Activated CD4-positive, alpha-beta T cell treated with anti-CD3 and anti-CD28 coated beads for 36 hours (primary cell): ENCODE results near the gene SKAP1. TPM values are rescaled to one million over a fixed set of nuclear protein-coding genes. Genes with fewer than 3 reads are reported as not detected.
"Not testable (repeated sequence)": the region's sequence is repeated elsewhere in the genome, so short reads cannot be mapped to it uniquely, and the experiment has no call there.

Experiments
- ATAC-seq: fragments of 200-7000 bp; cut with Tn5 transposase; one replicate; pipeline ENCODE4 v1.10.0; 2021; ENCODE audit warnings: mild to moderate bottlenecking, moderate library complexity
- CTCF ChIA-PET: fragments of 350-600 bp; sonication (Branson Sonifier 250); formaldehyde crosslinking; loops from one replicate; lab custom pipeline; 2021; ENCODE audit warnings: antibody characterized with exemption; lab: Charles Lee
- POLR2A ChIA-PET: fragments of 350-600 bp; sonication (Branson Sonifier 250); formaldehyde crosslinking; loops from one replicate; lab custom pipeline; 2021; ENCODE audit warnings: antibody characterized with exemption, inconsistent platforms; lab: Charles Lee
- DNase-seq: peaks from one replicate; pipeline ENCODE4 v3.0.0-alpha.2; 2020
- H3K27ac Mint-ChIP-seq: one replicate; pipeline ENCODE4 v1.8.0; 2021; ENCODE audit warnings: mixed read lengths
- H3K27me3 Mint-ChIP-seq: one replicate; pipeline ENCODE4 v1.8.0; 2021; ENCODE audit warnings: mixed read lengths
- H3K36me3 Mint-ChIP-seq: one replicate; pipeline ENCODE4 v1.8.0; 2021; ENCODE audit warnings: low read depth, mixed read lengths
- H3K4me1 Mint-ChIP-seq: one replicate; pipeline ENCODE4 v1.8.0; 2021; ENCODE audit warnings: mixed read lengths
- H3K4me3 Mint-ChIP-seq: one replicate; pipeline ENCODE4 v1.8.0; 2021; ENCODE audit warnings: mild to moderate bottlenecking, moderate library complexity, mixed read lengths
- H3K9me3 Mint-ChIP-seq: one replicate; pipeline ENCODE4 v1.8.0; 2021; ENCODE audit warnings: low read depth, mixed read lengths
- intact Hi-C, 2 experiments: fragments of 100-400 bp; cut with DNase I in 1 of 2; cut with micrococcal nuclease in 1 of 2; formaldehyde crosslinking; loops; one replicate each; pipeline versions ENCODE4 v1.14.2 to v1.15.1; 2022 to 2024; cut with DNase I, micrococcal nuclease
- total RNA-seq, 2 experiments: library from RNA; stranded (reverse); gene quantifications; one replicate each; pipeline ENCODE4 v1.2.3, GENCODE V29; 2021

SKAP1 gene
- total RNA-seq, 2 experiments from 2014 or later = 76.1 to 109 TPM

GRCh38 chr17:48438516-48439061, 8.6 kb upstream of the SKAP1 start:
- H3K27me3 Mint-ChIP-seq = no peaks in the 10 kb centered on the region
- CTCF ChIA-PET = interaction anchor here (0.6 to 3.9 kb wide), 5 partner anchors 14 to 1983 kb away, joined by 3 to 27 read pairs (median 4); no protein-coding TSS in a partner anchor
- POLR2A ChIA-PET = interaction anchor here (0.6 to 1.6 kb wide), 2 partner anchors 10 to 61 kb away, joined by 3 to 6 read pairs; no protein-coding TSS in a partner anchor
- H3K4me1 Mint-ChIP-seq = peaks cover 82% of the 10 kb centered on the region
- no peak overlapping the region for H3K4me3 Mint-ChIP-seq
- intact Hi-C loops = loop anchor here (1.0 kb wide), 2 partner anchors 8 to 9 kb away; partner anchors contain the start of gene SKAP1 (in 1 of the 2)
- peaks cover 3% of the 10 kb centered on the region for H3K36me3 Mint-ChIP-seq
- ATAC-seq = no peak
- no peak for DNase-seq
- H3K27ac Mint-ChIP-seq = peak overlapping the region; percentile 66
- H3K9me3 Mint-ChIP-seq = peaks cover 6% of the 10 kb centered on the region

- Mint-ChIP-seq H3K36me3 (peaks cover 8% of the 10 kb centered on the region), H3K27ac (no peak overlapping the region), H3K9me3 (no peaks in the 10 kb centered on the region), H3K4me3 (no peak overlapping the region), H3K4me1 (peaks cover 66% of the 10 kb centered on the region), H3K27me3 (no peaks in the 10 kb centered on the region)
- ChIA-PET POLR2A (interaction anchor here (0.6 kb wide), 1 partner anchor 48 kb away, joined by 3 read pairs; no protein-coding TSS in a partner anchor), CTCF (interaction anchor here (0.6 to 1.7 kb wide), 9 partner anchors 11 to 60 kb away, joined by 3 to 8 read pairs (median 3); no protein-coding TSS in a partner anchor)
- ATAC-seq = no peak
- intact Hi-C loops = no loop called here
- DNase-seq = no peak
Measured at GRCh38 chr17:48433896-48434295, 3.9 kb upstream of the SKAP1 start.

GRCh38 chr17:48432820-48433775, 3.1 kb upstream of the SKAP1 start:
- no peaks in the 10 kb centered on the region for H3K27me3 Mint-ChIP-seq
- H3K36me3 Mint-ChIP-seq = peaks cover 11% of the 10 kb centered on the region
- H3K4me1 Mint-ChIP-seq = peaks cover 58% of the 10 kb centered on the region
- DNase-seq = no peak
- ChIA-PET CTCF (interaction anchor here (0.6 to 2.5 kb wide), 8 partner anchors 12 to 483 kb away, joined by 3 to 7 read pairs (median 4); no protein-coding TSS in a partner anchor), POLR2A (no interaction called here)
- no peak overlapping the region for H3K4me3 Mint-ChIP-seq
- no peak overlapping the region for H3K27ac Mint-ChIP-seq
- H3K9me3 Mint-ChIP-seq = no peaks in the 10 kb centered on the region
- no peak for ATAC-seq
- intact Hi-C loops = no loop called here

- peak; percentile 36 for ATAC-seq
- CTCF ChIA-PET = interaction anchor here (1.0 kb wide), 1 partner anchor 17 kb away, joined by 3 read pairs; no protein-coding TSS in a partner anchor
- intact Hi-C loops = loop anchor here (1.0 to 10.0 kb wide), 7 partner anchors 10 to 763 kb away; partner anchors contain the start of genes ATP5MC1 (in 1 of the 2) and CBX1 (in 1 of the 2)
Measured at GRCh38 chr17:48429156-48429555, 858 bp downstream of the SKAP1 start.

GRCh38 chr17:48427598-48427997, 2.4 kb downstream of the SKAP1 start:
- DNase-seq = peak; percentile 85
- no peaks in the 10 kb centered on the region for H3K27me3 Mint-ChIP-seq
- peak overlapping the region; percentile 98 for H3K27ac Mint-ChIP-seq
- intact Hi-C loops = loop anchor here (1.0 to 10.0 kb wide), 6 partner anchors 14 to 765 kb away; partner anchors contain the start of genes ATP5MC1 (in 1 of the 2) and CBX1 (in 1 of the 2)
- H3K36me3 Mint-ChIP-seq = peaks cover 15% of the 10 kb centered on the region
- ATAC-seq = peak; percentile 78
- no peaks in the 10 kb centered on the region for H3K9me3 Mint-ChIP-seq
- H3K4me3 Mint-ChIP-seq = peak overlapping the region; percentile 94
- peaks cover 62% of the 10 kb centered on the region for H3K4me1 Mint-ChIP-seq
- CTCF ChIA-PET = interaction anchor here (1.0 to 1.1 kb wide), 3 partner anchors 12 to 39 kb away, joined by 3 to 4 read pairs (median 3); no protein-coding TSS in a partner anchor
- POLR2A ChIA-PET = interaction anchor here (0.6 kb wide), 2 partner anchors 17 to 118 kb away, joined by 5 to 7 read pairs; no protein-coding TSS in a partner anchor

More at GRCh38 chr17:48429156-48429555, 858 bp downstream of the SKAP1 start:
- Mint-ChIP-seq H3K27me3 (no peaks in the 10 kb centered on the region), H3K4me1 (peaks cover 63% of the 10 kb centered on the region), H3K4me3 (peak overlapping the region; percentile 94), H3K9me3 (no peaks in the 10 kb centered on the region), H3K36me3 (peaks cover 15% of the 10 kb centered on the region), H3K27ac (peak overlapping the region; percentile 98)
- DNase-seq = peak; percentile 56
- POLR2A ChIA-PET = no interaction called here

- Mint-ChIP-seq H3K27ac (peak overlapping the region; percentile 98), H3K4me3 (peak overlapping the region; percentile 94), H3K9me3 (no peaks in the 10 kb centered on the region), H3K27me3 (no peaks in the 10 kb centered on the region), H3K36me3 (peaks cover 17% of the 10 kb centered on the region), H3K4me1 (peaks cover 64% of the 10 kb centered on the region)
- ATAC-seq (no peak), DNase-seq (no peak)
- intact Hi-C loops = loop anchor here (1.0 to 10.0 kb wide), 6 partner anchors 14 to 765 kb away; partner anchors contain the start of genes ATP5MC1 (in 1 of the 2) and CBX1 (in 1 of the 2)
- CTCF ChIA-PET = interaction anchor here (0.6 kb wide), 1 partner anchor 51 kb away, joined by 3 read pairs; no protein-coding TSS in a partner anchor
- POLR2A ChIA-PET = interaction anchor here (1.5 kb wide), 1 partner anchor 13 kb away, joined by 6 read pairs; no protein-coding TSS in a partner anchor
Measured at GRCh38 chr17:48426761-48427500, 3.1 kb downstream of the SKAP1 start.

GRCh38 chr17:48426019-48426665, 3.9 kb downstream of the SKAP1 start:
- peaks cover 22% of the 10 kb centered on the region for H3K36me3 Mint-ChIP-seq

GRCh38 chr17:48422060-48422459, 8.0 kb downstream of the SKAP1 start:
- intact Hi-C loops = loop anchor here in 1 of 2 experiments (10.0 kb wide), 1 partner anchor 473 kb away; the partner anchor contains the start of gene ATP5MC1
- CTCF ChIA-PET = interaction anchor here (1.0 to 1.3 kb wide), 3 partner anchors 14 to 24 kb away, joined by 3 read pairs; no protein-coding TSS in a partner anchor
- Mint-ChIP-seq H3K4me1 (peaks cover 78% of the 10 kb centered on the region), H3K36me3 (peaks cover 11% of the 10 kb centered on the region)
- H3K27me3 Mint-ChIP-seq, POLR2A ChIA-PET, DNase-seq, H3K4me3 Mint-ChIP-seq, ATAC-seq, H3K27ac Mint-ChIP-seq, H3K9me3 Mint-ChIP-seq: not testable (repeated sequence)

More at GRCh38 chr17:48426019-48426665, 3.9 kb downstream of the SKAP1 start:
- ChIA-PET CTCF (interaction anchor here (0.6 to 1.1 kb wide), 2 partner anchors 19 to 50 kb away, joined by 3 read pairs; no protein-coding TSS in a partner anchor), POLR2A (interaction anchor here (1.5 kb wide), 1 partner anchor 12 kb away, joined by 6 read pairs; no protein-coding TSS in a partner anchor)
- Mint-ChIP-seq H3K27ac (peak overlapping the region; percentile 98), H3K4me3 (peak overlapping the region; percentile 94), H3K9me3 (no peaks in the 10 kb centered on the region), H3K27me3 (no peaks in the 10 kb centered on the region), H3K4me1 (peaks cover 62% of the 10 kb centered on the region)
- intact Hi-C loops = loop anchor here (2.0 to 10.0 kb wide), 5 partner anchors 34 to 766 kb away; partner anchors contain the start of genes ATP5MC1 (in 1 of the 2) and CBX1 (in 1 of the 2)
- DNase-seq (no peak), ATAC-seq (no peak)

GRCh38 chr17:48420823-48421222, 9.2 kb downstream of the SKAP1 start:
- H3K4me1 Mint-ChIP-seq = peaks cover 76% of the 10 kb centered on the region
- H3K27me3 Mint-ChIP-seq = no peaks in the 10 kb centered on the region

More at GRCh38 chr17:48420823-48421222, 9.2 kb downstream of the SKAP1 start:
- ChIA-PET CTCF (interaction anchor here (0.6 to 1.3 kb wide), 4 partner anchors 10 to 1374 kb away, joined by 3 read pairs; no protein-coding TSS in a partner anchor), POLR2A (no interaction called here)
- Mint-ChIP-seq H3K36me3 (peaks cover 11% of the 10 kb centered on the region), H3K9me3 (no peaks in the 10 kb centered on the region), H3K4me3 (no peak overlapping the region), H3K27ac (peak overlapping the region; percentile 13)
- DNase-seq (no peak), ATAC-seq (no peak)
- intact Hi-C loops = loop anchor here in 1 of 2 experiments (10.0 kb wide), 1 partner anchor 474 kb away; the partner anchor contains the start of gene ATP5MC1
